Tibial nerve (tissue), 4 donors: ENCODE results near the gene MUC20.

ENCODE experiments used
- CTCF ChIP-seq, 5 experiments: fragments of 200-600 bp in 3 of 5; fragments of 450-650 bp in 2 of 5; sonication (generic) in 3 of 5; IDR thresholded peaks; one replicate each; pipeline ENCODE4 v1.5.1; 2016 to 2019; ENCODE audit warnings: antibody characterized with exemption in 5 of 5, mild to moderate bottlenecking in 3 of 5, moderate library complexity in 2 of 5
- EP300 ChIP-seq, 2 donors: sonication (generic); formaldehyde crosslinking; IDR thresholded peaks; one replicate each; pipeline ENCODE4 v1.6.1; 2017; ENCODE audit warnings: antibody characterized with exemption in 2 of 2, mild to moderate bottlenecking in 1 of 2
- POLR2A ChIP-seq, 2 donors: fragments of 450-650 bp; IDR thresholded peaks; one replicate each; pipeline ENCODE4 v1.6.1; 2017; ENCODE audit warnings: antibody characterized with exemption in 2 of 2, mild to moderate bottlenecking in 2 of 2, moderate library complexity in 2 of 2

- no peak for TF ChIP-seq POLR2A (IDR thresholded peaks at IDR 0.05)
- TF ChIP-seq CTCF (IDR thresholded peaks at IDR 0.05), result no peak
- TF ChIP-seq EP300 (IDR thresholded peaks at IDR 0.05), result no peak
These were observed 51.0 kb downstream of the MUC20 start for GRCh38 chr3:195771646-195772300.
